ENCODE measurements around the gene LRRC45.

LRRC45 gene

GRCh38 chr17:82052638-82053059 is 29.5 kb downstream of the LRRC45 start:
- DNase-seq (ENCODE audit: insufficient read length, low spot score) = no peak
- FAIRE-seq = no peak
- TF ChIP-seq TAF1 (IDR thresholded peaks at IDR 0.05; ENCODE audit: low read depth, low read length) (no peak), SPI1 (IDR thresholded peaks at IDR 0.05; ENCODE audit: low read depth, low read length) (no peak), POU2F2 (IDR thresholded peaks at IDR 0.05; ENCODE audit: low read depth, low read length) (no peak), POLR2AphosphoS5 (IDR thresholded peaks at IDR 0.05; ENCODE audit: low read depth, low read length) (no peak), PAX5 (IDR thresholded peaks at IDR 0.05; ENCODE audit: insufficient read depth, low read length, severe bottlenecking) (no peak), POLR2A (IDR thresholded peaks at IDR 0.05; ENCODE audit: low read depth, low read length) (no peak)

DNA sequence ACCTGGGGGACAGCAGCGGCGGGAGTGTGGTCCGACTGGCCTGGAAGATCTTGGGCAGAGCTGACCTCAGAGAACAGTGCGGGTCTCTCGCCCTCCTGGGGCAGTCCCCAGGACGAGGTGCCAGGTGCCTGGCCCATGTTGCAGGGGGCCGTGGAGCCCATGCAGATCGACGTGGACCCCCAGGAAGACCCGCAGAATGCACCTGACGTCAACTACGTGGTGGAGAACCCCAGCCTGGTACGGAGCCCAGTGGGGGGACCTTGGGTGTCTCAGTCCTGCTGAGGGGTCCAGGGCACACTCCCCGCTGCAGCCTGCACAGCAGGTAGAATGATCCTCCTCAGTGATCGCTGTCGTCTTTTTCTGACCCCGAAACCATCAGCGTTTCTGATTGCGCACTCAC is 30.0 kb downstream of the LRRC45 start:
- DNase-seq (ENCODE audit: insufficient read length, low spot score) (no peak), FAIRE-seq (no peak)
- TF ChIP-seq POLR2A (IDR thresholded peaks at IDR 0.05; ENCODE audit: low read depth, low read length) (no peak), PAX5 (IDR thresholded peaks at IDR 0.05; ENCODE audit: insufficient read depth, low read length, severe bottlenecking) (no peak), POU2F2 (IDR thresholded peaks at IDR 0.05; ENCODE audit: low read depth, low read length) (no peak), POLR2AphosphoS5 (IDR thresholded peaks at IDR 0.05; ENCODE audit: low read depth, low read length) (no peak), TAF1 (IDR thresholded peaks at IDR 0.05; ENCODE audit: low read depth, low read length) (no peak), SPI1 (IDR thresholded peaks at IDR 0.05; ENCODE audit: low read depth, low read length) (no peak)

GRCh38 chr17:82053556-82054263 is 30.6 kb downstream of the LRRC45 start:
- DNase-seq (ENCODE audit: insufficient read length, low spot score) (no peak), FAIRE-seq (no peak)
- no peak for TF ChIP-seq SPI1 (IDR thresholded peaks at IDR 0.05; ENCODE audit: low read depth, low read length)
- TF ChIP-seq TAF1 (IDR thresholded peaks at IDR 0.05; ENCODE audit: low read depth, low read length) = no peak
- 0 out of 2 replicates have a peak, but pooled peaks have one; percentile 17 for TF ChIP-seq POLR2AphosphoS5 (IDR thresholded peaks at IDR 0.05; ENCODE audit: low read depth, low read length)
- no peak for TF ChIP-seq POU2F2 (IDR thresholded peaks at IDR 0.05; ENCODE audit: low read depth, low read length)
- no peak for TF ChIP-seq PAX5 (IDR thresholded peaks at IDR 0.05; ENCODE audit: insufficient read depth, low read length, severe bottlenecking)
- TF ChIP-seq POLR2A (IDR thresholded peaks at IDR 0.05; ENCODE audit: low read depth, low read length) = no peak

- no peak for TF ChIP-seq POU2F2 (IDR thresholded peaks at IDR 0.05; ENCODE audit: low read depth, low read length)
- TF ChIP-seq TAF1 (IDR thresholded peaks at IDR 0.05; ENCODE audit: low read depth, low read length) = no peak
- TF ChIP-seq PAX5 (IDR thresholded peaks at IDR 0.05; ENCODE audit: insufficient read depth, low read length, severe bottlenecking) = no peak
- no peak for TF ChIP-seq POLR2AphosphoS5 (IDR thresholded peaks at IDR 0.05; ENCODE audit: low read depth, low read length)
- no peak for TF ChIP-seq POLR2A (IDR thresholded peaks at IDR 0.05; ENCODE audit: low read depth, low read length)
- DNase-seq (ENCODE audit: insufficient read length, low spot score) (no peak), FAIRE-seq (no peak)
Measured at GRCh38 chr17:82054351-82055022, 31.4 kb downstream of the LRRC45 start.

GRCh38 chr17:82055023-82055964 is 32.2 kb downstream of the LRRC45 start:
- no peak for FAIRE-seq
- TF ChIP-seq POLR2AphosphoS5 (IDR thresholded peaks at IDR 0.05; ENCODE audit: low read depth, low read length) (peak; percentile 41; the same call in 1 of the 2 replicates), SPI1 (IDR thresholded peaks at IDR 0.05; ENCODE audit: low read depth, low read length) (no peak), POU2F2 (IDR thresholded peaks at IDR 0.05; ENCODE audit: low read depth, low read length) (no peak), TAF1 (IDR thresholded peaks at IDR 0.05; ENCODE audit: low read depth, low read length) (no peak), POLR2A (IDR thresholded peaks at IDR 0.05; ENCODE audit: low read depth, low read length) (no peak)

DNA sequence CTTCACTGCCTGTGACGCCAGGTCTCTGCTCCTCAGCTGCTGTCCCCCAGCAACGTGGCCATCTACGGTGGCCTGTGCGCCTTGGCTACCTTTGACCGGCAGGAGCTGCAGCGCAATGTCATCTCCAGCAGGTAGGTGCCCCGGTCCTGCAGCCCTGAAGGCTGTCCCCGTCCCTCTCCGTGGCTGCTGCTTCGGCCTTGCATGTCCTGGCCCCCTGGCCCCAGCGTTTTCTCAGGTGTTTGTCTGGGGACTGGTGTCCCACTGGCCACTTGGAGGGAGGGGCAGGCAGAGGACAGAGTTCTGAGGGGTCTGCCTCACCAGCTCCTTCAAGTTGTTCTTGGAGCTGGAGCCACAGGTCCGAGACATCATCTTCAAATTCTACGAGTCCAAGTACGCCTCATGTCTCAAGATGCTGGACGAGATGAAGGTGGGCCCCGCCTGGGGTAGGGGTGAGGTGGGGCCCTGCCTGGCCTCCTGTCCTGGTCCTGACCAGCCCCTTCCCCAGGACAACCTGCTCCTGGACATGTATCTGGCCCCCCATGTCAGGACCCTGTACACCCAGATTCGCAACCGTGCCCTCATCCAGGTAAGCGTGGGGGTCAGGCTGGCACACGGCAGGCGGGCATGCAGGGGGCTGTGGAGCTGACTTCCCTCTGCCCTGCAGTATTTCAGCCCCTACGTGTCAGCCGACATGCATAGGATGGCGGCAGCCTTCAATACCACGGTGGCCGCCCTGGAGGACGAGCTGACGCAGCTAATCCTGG is 33.0 kb downstream of the LRRC45 start:
- FAIRE-seq (no peak), DNase-seq (ENCODE audit: insufficient read length, low spot score) (no peak)
- no peak for TF ChIP-seq TAF1 (IDR thresholded peaks at IDR 0.05; ENCODE audit: low read depth, low read length)
- no peak for TF ChIP-seq POLR2AphosphoS5 (IDR thresholded peaks at IDR 0.05; ENCODE audit: low read depth, low read length)
- no peak for TF ChIP-seq POU2F2 (IDR thresholded peaks at IDR 0.05; ENCODE audit: low read depth, low read length)
- no peak for TF ChIP-seq POLR2A (IDR thresholded peaks at IDR 0.05; ENCODE audit: low read depth, low read length)
- TF ChIP-seq SPI1 (IDR thresholded peaks at IDR 0.05; ENCODE audit: low read depth, low read length) = no peak
- no peak for TF ChIP-seq PAX5 (IDR thresholded peaks at IDR 0.05; ENCODE audit: insufficient read depth, low read length, severe bottlenecking)

More at GRCh38 chr17:82055023-82055964, 32.2 kb downstream of the LRRC45 start:
- no peak for DNase-seq (ENCODE audit: insufficient read length, low spot score)

GRCh38 chr17:82056729-82057621 is 33.9 kb downstream of the LRRC45 start:
- FAIRE-seq (no peak), DNase-seq (ENCODE audit: insufficient read length, low spot score) (no peak)

More at GRCh38 chr17:82056729-82057621, 33.9 kb downstream of the LRRC45 start:
- TF ChIP-seq POLR2A (IDR thresholded peaks at IDR 0.05; ENCODE audit: low read depth, low read length) = peak; percentile 20; the same call in 1 of the 2 replicates
- TF ChIP-seq POLR2AphosphoS5 (IDR thresholded peaks at IDR 0.05; ENCODE audit: low read depth, low read length) = peak; percentile 70; the same call in 1 of the 2 replicates
- no peak for TF ChIP-seq PAX5 (IDR thresholded peaks at IDR 0.05; ENCODE audit: insufficient read depth, low read length, severe bottlenecking)
